ENCODE results near the gene RET. TPM values are rescaled to one million over a fixed set of nuclear protein-coding genes. Genes with fewer than 3 reads are reported as not detected.

RET gene
- total RNA-seq, 1 experiment from 2014 or later: 0.04 TPM

DNA sequence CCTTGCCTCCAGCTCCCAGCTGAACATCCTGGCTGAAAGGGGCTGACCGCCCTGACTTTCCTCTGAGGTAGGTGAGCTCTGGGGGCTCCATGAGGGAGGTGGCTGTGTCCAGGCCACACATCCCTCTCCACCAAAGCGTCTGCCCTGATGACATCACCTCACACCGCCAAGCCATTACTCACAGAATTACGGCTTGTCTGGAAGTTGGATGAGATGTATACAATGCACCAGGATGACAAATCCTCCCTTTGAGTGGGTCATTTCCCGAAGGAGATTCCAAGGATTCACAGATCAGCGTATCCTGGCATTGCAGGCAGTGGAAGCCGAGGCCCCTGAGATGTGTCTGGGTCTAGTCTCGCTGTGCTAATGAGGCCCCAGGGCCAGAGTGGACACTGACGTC, 15.1 kb upstream of the RET start:
- no peak for DNase-seq (ENCODE audit: low spot score)

- no peak for DNase-seq (ENCODE audit: low spot score)
These were observed 14.3 kb upstream of the RET start for GRCh38 chr10:43062402-43063160.

GRCh38 chr10:43064331-43065075, 12.4 kb upstream of the RET start:
- DNase-seq (ENCODE audit: low spot score): no peak

DNA sequence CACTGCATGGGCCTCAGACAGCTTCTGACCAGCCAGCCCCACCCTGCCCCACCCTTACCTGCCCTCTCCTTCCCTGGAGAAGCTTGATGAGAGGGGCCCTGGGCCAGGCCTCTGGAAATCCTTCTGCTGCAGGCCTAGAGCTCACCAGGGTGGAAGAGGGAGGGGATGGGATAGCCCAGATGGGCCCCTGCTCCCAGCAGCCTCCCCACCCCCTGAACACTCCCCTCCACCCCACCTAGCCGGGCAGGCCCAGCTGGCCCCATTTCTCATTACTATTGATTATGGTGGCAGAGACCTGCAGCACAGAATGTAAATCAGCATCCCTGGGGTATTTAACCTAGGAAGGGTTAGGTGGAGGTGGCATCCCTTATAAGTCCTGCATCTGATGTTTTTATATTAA, 11.6 kb upstream of the RET start:
- DNase-seq (ENCODE audit: low spot score): no peak

GRCh38 chr10:43065761-43066160, 11.1 kb upstream of the RET start:
- DNase-seq (ENCODE audit: low spot score): no peak

GRCh38 chr10:43066481-43066880, 10.4 kb upstream of the RET start:
- DNase-seq (ENCODE audit: low spot score): no peak

GRCh38 chr10:43067391-43068135, 9.3 kb upstream of the RET start:
- DNase-seq (ENCODE audit: low spot score): no peak

- DNase-seq (ENCODE audit: low spot score): no peak
These were observed 8.8 kb upstream of the RET start for GRCh38 chr10:43068136-43068395.

DNA sequence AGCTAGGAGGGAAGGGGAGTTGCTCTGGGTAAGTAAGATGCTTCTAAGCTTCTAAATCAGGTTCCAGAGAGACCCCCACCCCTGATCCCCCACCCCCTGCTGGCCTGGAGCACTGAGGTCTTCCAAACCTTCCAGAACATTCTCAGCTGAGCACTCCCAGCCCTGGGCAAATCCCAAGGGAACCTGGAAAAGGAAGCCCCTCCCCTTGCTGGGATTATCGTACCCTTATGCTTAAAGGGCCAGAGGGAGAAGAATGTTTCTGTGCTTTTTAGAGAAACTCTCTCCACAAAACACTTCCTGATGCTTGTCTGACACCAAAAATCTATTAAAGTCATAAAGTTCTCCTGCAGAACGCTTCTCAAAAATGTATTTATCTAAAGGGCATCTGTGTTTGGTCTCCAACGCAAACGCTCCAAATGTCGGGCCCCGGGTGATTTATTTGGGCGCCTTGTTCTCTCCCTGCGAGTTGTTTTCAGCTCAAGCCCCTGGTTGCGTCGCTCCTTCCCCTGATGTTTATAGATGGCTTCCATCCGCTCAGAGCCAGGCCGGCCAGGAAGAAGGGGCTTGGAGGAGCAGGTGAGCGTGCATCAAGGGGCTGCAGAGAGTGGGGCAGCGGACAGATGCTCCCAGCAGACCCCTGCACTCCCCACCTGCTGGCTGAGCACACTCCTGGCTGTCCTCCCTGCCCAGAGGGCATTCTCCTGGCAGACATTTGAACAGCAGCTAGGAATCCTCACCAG, 8.2 kb upstream of the RET start:
- DNase-seq (ENCODE audit: low spot score): no peak

DNA sequence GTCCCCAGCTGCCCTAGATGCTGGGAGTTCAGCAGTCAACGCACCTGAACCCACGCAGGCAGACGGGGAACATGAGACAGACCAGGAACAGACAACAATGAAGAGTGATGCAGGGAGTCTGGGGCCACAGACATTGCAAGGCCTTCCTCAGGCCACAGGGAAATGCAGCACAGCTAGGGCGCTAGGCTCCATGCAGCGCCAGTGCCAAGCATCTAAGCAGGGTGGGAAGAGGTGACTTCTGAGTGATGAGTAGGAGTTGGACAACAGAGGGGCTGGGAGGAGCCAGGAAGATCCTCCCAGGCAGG, 7.7 kb upstream of the RET start:
- DNase-seq (ENCODE audit: low spot score): no peak

DNA sequence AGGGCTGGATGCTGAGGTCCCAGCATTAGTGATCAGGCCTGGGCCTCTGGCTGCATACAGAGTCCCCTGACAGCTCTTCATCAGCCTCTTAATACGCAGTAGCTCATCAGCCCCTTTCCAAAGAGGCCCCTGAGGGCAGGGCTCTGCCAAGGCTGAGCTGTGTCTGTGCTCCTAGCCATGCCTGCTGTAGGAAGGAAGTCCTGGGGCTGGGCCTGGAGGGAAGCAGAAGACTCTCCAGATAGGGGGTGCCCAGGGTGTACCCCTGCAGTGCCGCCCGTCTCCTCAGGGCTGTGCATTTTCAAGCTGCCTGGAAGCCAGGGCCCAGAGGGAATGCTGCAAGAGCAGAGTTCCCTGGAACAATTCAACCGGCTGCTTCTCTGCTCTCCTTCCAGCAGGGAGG, 7.3 kb upstream of the RET start:
- DNase-seq (ENCODE audit: low spot score): no peak

DNA sequence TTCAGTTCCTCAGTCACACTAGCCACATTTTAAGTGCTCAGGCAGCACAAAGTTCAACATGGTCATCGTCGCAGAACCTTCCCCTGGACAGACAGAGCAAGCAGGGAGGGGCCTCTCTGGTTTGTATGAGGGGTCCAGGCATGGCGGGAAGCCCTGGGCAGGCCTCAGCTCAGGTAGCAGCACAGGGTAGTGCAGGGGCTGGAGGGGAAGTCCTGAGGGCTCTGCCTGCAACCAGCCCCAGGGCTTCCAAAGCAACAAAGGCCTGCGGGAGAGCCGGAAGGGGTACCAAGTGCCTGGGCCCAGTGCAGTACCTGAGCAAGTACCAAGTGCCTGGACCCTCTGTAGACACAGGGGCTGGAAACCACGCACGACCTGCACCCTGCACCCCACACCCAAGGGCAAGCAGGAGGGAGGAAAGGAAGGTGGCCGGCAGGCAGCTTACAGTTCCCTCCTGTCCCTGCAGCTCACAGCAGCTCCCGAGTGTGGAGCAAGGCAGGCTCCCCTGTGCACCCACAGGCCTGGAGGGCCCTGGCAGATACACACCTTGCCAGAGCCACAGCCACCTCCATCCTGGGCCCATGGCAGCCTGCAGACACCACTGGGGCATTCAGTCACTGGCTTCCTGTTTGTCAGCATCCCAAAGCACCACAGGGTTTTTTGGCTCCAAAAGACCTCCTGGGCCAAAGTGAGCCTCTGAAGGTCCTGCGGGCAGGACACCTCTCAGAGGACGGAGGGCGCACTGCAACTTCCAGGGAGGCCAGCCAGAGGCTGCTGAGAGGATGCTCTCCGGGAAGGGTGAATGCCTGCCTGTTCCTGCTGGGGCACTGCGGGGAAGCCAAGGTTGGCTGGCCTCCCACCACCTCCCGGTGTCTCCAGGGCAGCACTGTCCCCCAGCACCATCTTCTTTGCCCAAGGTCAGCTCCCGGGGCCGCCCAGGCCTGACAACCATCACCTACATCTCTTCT, 6.5 kb upstream of the RET start:
- DNase-seq (ENCODE audit: low spot score): no peak

- no peak for DNase-seq (ENCODE audit: low spot score)
These were observed 4.8 kb upstream of the RET start for GRCh38 chr10:43071865-43072650.

- no peak for DNase-seq (ENCODE audit: low spot score)
These were observed 3.7 kb upstream of the RET start for GRCh38 chr10:43073191-43073590.

DNA sequence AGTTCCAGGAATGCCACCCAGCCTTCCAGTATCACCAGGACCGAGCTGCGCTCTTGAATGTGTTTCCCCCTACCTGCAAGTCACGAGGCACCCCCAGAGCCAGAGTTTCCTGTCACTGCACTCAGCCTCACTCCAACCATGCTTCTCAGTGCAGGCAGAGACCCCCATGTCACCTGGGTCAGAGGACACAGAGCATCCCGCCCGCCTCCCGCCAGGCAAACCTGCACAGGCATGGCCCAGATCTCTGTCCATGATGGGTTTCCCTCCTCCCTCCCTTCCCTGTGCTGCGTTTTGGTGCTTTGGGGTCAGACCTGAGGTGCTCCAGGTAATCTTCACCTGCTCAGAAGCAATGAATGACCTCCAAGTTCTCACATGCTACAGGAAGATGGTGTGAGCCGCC, 3.1 kb upstream of the RET start:
- no peak for DNase-seq (ENCODE audit: low spot score)

- DNase-seq (ENCODE audit: low spot score): no peak
These were observed 2.5 kb upstream of the RET start for GRCh38 chr10:43074409-43074808.

GRCh38 chr10:43074827-43075611, 1.9 kb upstream of the RET start:
- DNase-seq (ENCODE audit: low spot score): no peak

GRCh38 chr10:43075612-43076003, 1.3 kb upstream of the RET start:
- no peak for DNase-seq (ENCODE audit: low spot score)

- DNase-seq (ENCODE audit: low spot score): no peak
These were observed 476 bp upstream of the RET start for GRCh38 chr10:43076311-43076875.
